ENCODE results near the gene KIF3B. TPM values are rescaled to one million over a fixed set of nuclear protein-coding genes. Genes with fewer than 3 reads are reported as not detected.

KIF3B gene
- total RNA-seq, 4 donors from 2014 or later, result 26.6 to 46.5 (median 37.5) TPM

DNA sequence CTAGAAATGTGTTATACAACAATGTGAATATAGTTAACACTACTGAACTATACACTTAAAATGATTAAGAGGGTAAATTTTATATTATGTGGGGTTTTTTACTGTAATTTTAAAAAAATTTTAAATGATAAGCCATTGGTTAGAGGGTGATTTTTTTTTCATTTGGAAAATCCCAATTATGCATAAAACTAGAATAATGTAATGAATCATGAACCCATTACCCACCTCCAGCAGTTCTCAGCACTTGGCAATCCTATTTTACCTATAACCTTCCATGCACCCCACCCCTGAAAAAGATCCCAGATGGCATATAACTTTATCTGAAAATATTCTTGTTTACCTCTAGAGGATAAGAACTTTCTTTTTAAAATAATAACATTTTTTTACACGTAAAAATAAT, 13.7 kb downstream of the KIF3B start:
- TF ChIP-seq POLR2A (IDR thresholded peaks at IDR 0.05) (no peak), POLR2AphosphoS5 (IDR thresholded peaks at IDR 0.05) (no peak)
- TF ChIP-seq, protein P1, sequence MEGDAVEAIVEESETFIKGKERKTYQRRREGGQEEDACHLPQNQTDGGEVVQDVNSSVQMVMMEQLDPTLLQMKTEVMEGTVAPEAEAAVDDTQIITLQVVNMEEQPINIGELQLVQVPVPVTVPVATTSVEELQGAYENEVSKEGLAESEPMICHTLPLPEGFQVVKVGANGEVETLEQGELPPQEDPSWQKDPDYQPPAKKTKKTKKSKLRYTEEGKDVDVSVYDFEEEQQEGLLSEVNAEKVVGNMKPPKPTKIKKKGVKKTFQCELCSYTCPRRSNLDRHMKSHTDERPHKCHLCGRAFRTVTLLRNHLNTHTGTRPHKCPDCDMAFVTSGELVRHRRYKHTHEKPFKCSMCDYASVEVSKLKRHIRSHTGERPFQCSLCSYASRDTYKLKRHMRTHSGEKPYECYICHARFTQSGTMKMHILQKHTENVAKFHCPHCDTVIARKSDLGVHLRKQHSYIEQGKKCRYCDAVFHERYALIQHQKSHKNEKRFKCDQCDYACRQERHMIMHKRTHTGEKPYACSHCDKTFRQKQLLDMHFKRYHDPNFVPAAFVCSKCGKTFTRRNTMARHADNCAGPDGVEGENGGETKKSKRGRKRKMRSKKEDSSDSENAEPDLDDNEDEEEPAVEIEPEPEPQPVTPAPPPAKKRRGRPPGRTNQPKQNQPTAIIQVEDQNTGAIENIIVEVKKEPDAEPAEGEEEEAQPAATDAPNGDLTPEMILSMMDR (IDR thresholded peaks at IDR 0.05), result no peak
- in situ Hi-C loops (cut with MboI; ENCODE audit: low pct_ligation_motif_present in 1 of 4, low pct_unique_long_range_greater_than_20kb in 1 of 4, low sequenced_read_pairs in 3 of 4), result no loop called here
- Histone ChIP-seq H3K4me3 (no peak overlapping the region), H3K36me3 (no peaks in the 10 kb centered on the region), H3K9me3 (no peaks in the 10 kb centered on the region), H3K4me1 (peaks cover 0 to 28% (median 14%) of the 10 kb centered on the region in 4 donors), H3K27me3 (no peaks in the 10 kb centered on the region), H3K27ac (no peak overlapping the region)
- DNase-seq, result no peak
- WGBS, 2 donors (ENCODE audit: low coverage in 1 of 2), result 91 to 100% methylated on average over 1 of the region's 1 CpG
- intact Hi-C loops (cut with DNase I; ENCODE audit: low total_unique reads), result no loop called here

DNA sequence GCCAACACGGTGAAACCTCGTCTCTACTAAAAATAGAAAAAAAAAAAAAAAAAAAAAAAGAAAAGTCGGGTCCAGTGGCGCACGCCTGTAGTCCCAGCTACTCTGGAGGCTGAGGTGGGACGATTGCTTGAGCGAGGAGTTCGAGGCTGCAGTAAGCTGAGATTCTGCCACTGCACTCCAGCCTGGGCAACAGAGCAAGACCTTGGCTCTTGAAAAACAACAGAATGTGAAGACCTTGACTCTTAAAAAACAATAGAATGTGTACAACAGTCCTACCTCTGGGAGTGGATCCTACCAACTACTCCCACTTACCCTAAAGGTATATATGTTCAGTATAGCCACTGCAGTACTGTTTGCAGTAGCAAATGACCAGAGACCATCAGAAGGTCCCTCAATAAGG, 15.1 kb downstream of the KIF3B start:
- Histone ChIP-seq H3K4me1 (peaks cover 0 to 19% (median 11%) of the 10 kb centered on the region in 4 donors), H3K4me3 (no peak overlapping the region), H3K9me3 (no peaks in the 10 kb centered on the region), H3K27ac (no peak overlapping the region), H3K36me3 (no peaks in the 10 kb centered on the region), H3K27me3 (no peaks in the 10 kb centered on the region)
- in situ Hi-C loops (cut with MboI; ENCODE audit: low pct_ligation_motif_present in 1 of 4, low pct_unique_long_range_greater_than_20kb in 1 of 4, low sequenced_read_pairs in 3 of 4) (no loop called here), intact Hi-C loops (cut with DNase I; ENCODE audit: low total_unique reads) (no loop called here)
- 96 to 97% methylated on average over 6 to 8 of the region's 8 CpGs for WGBS, 2 donors (ENCODE audit: low coverage in 1 of 2)
- DNase-seq, result no peak
- TF ChIP-seq POLR2AphosphoS5 (IDR thresholded peaks at IDR 0.05), result no peak
- TF ChIP-seq POLR2A (IDR thresholded peaks at IDR 0.05), result no peak
- TF ChIP-seq EP300 (IDR thresholded peaks at IDR 0.05; ENCODE audit: low read depth), result no peak
- TF ChIP-seq, protein P1 (IDR thresholded peaks at IDR 0.05), result no peak

DNA sequence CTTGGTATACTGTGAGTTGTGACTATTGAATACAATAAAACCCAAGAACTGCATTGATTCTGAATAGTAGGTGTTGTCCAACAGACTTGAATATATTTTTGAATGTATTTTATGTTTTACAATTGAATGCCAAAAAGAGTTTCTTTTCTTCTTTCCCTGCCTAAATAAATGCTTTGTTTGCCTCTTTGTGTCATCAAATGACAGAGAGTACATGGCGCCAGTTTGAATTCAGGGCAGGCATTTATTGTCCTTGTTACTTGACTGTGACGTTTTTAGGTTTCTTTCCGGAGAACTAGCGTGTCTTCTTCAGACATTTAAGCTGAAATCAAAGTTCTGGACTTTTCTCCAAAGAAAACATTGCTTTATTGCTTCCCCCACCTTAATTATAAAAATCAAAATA, 16.6 kb downstream of the KIF3B start:
- no peak for TF ChIP-seq POLR2AphosphoS5 (IDR thresholded peaks at IDR 0.05)
- no peak for TF ChIP-seq POLR2A (IDR thresholded peaks at IDR 0.05)
- no peak for TF ChIP-seq EP300 (IDR thresholded peaks at IDR 0.05; ENCODE audit: low read depth)
- TF ChIP-seq, protein P1 (IDR thresholded peaks at IDR 0.05), result no peak

DNA sequence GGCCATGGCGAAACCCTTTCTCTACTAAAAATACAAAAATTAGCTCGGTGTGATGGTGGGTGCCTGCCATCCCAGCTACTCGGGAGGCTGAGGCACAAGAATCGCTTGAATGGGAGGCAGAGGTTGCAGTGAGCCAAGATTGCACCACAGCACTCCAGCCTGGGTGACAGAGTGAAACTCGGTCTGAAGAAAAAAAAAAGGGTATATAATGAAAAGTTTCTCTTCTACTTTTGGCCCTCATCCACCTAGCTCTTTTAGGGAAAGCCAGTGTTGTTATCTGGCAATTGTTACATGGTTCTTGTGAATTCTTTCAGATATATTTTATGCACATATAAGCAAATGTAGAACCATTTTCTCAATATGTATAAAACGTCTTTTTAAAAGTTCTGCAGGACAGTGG, 19.0 kb downstream of the KIF3B start:
- Histone ChIP-seq H3K27ac (no peak overlapping the region), H3K4me3 (no peak overlapping the region), H3K27me3 (no peaks in the 10 kb centered on the region), H3K9me3 (no peaks in the 10 kb centered on the region), H3K4me1 (peaks cover 0 to 9% (median 2%) of the 10 kb centered on the region in 4 donors), H3K36me3 (no peaks in the 10 kb centered on the region)
- TF ChIP-seq, protein P1 (IDR thresholded peaks at IDR 0.05), result no peak
- TF ChIP-seq POLR2AphosphoS5 (IDR thresholded peaks at IDR 0.05) (no peak), EP300 (IDR thresholded peaks at IDR 0.05; ENCODE audit: low read depth) (no peak), POLR2A (IDR thresholded peaks at IDR 0.05) (no peak)
- intact Hi-C loops (cut with DNase I; ENCODE audit: low total_unique reads), result no loop called here
- in situ Hi-C loops (cut with MboI; ENCODE audit: low pct_ligation_motif_present in 1 of 4, low pct_unique_long_range_greater_than_20kb in 1 of 4, low sequenced_read_pairs in 3 of 4), result no loop called here
- DNase-seq, result no peak
- 53 to 74% methylated on average over 4 to 6 of the region's 6 CpGs for WGBS, 2 donors (ENCODE audit: low coverage in 1 of 2)

More for the DNA sequence above, 16.6 kb downstream of the KIF3B start:
- peaks cover 0 to 20% (median 9%) of the 10 kb centered on the region in 4 donors for H3K4me1 ChIP-seq
- DNase-seq, result no peak
- 42 to 67% methylated on average over 4 of the region's 4 CpGs for WGBS, 2 donors (ENCODE audit: low coverage in 1 of 2)
- H3K27ac ChIP-seq, result no peak overlapping the region
- H3K27me3 ChIP-seq, result no peaks in the 10 kb centered on the region
- H3K9me3 ChIP-seq, result no peaks in the 10 kb centered on the region
- no peaks in the 10 kb centered on the region for H3K36me3 ChIP-seq
- H3K4me3 ChIP-seq, result no peak overlapping the region
- in situ Hi-C loops (cut with MboI; ENCODE audit: low pct_ligation_motif_present in 1 of 4, low pct_unique_long_range_greater_than_20kb in 1 of 4, low sequenced_read_pairs in 3 of 4), result no loop called here
- intact Hi-C loops (cut with DNase I; ENCODE audit: low total_unique reads), result no loop called here
